ENCODE measurements around the gene PDCD10. TPM values are rescaled to one million over a fixed set of nuclear protein-coding genes. Genes with fewer than 3 reads are reported as not detected.

Gene PDCD10
- total RNA-seq, 4 donors from 2014 or later: 58.3 to 90.1 (median 65.1) TPM

- no peaks in the 10 kb centered on the region for H3K4me1 ChIP-seq
- DNase-seq (ENCODE audit: extremely low spot score): no peak
- 32% methylated on average over 1 of the region's 1 CpG for WGBS
- H3K27ac ChIP-seq (replicated peaks in 1 of 4): no peak overlapping the region
- peaks cover 0 to 5% (median 0%) of the 10 kb centered on the region in 4 donors for H3K9me3 ChIP-seq
- no peak overlapping the region for H3K4me3 ChIP-seq
- H3K27me3 ChIP-seq: no peaks in the 10 kb centered on the region
- intact Hi-C loops (cut with DNase I): no loop called here
- TF ChIP-seq EP300 (IDR thresholded peaks at IDR 0.05): no peak
- no peak for TF ChIP-seq POLR2A (IDR thresholded peaks at IDR 0.05; ENCODE audit: low read depth)
- no peak for TF ChIP-seq POLR2AphosphoS5 (IDR thresholded peaks at IDR 0.05)
- no peak for TF ChIP-seq CTCF (IDR thresholded peaks at IDR 0.05)
- no peaks in the 10 kb centered on the region for H3K36me3 ChIP-seq
Observed at GRCh38 chr3:167773584-167773983, 38.9 kb upstream of the PDCD10 start.

GRCh38 chr3:167772992-167773391 is 38.3 kb upstream of the PDCD10 start:
- H3K4me1 ChIP-seq: no peaks in the 10 kb centered on the region
- no peaks in the 10 kb centered on the region for H3K36me3 ChIP-seq
- intact Hi-C loops (cut with DNase I): no loop called here
- H3K27ac ChIP-seq (replicated peaks in 1 of 4): no peak overlapping the region
- no peak for DNase-seq (ENCODE audit: extremely low spot score)
- H3K27me3 ChIP-seq: no peaks in the 10 kb centered on the region
- H3K4me3 ChIP-seq: no peak overlapping the region
- TF ChIP-seq CTCF (IDR thresholded peaks at IDR 0.05): no peak
- TF ChIP-seq POLR2A (IDR thresholded peaks at IDR 0.05; ENCODE audit: low read depth): no peak
- no peak for TF ChIP-seq EP300 (IDR thresholded peaks at IDR 0.05)
- 28% methylated on average over 3 of the region's 3 CpGs for WGBS
- peaks cover 0 to 4% (median 0%) of the 10 kb centered on the region in 4 donors for H3K9me3 ChIP-seq

GRCh38 chr3:167762296-167762695 is 27.6 kb upstream of the PDCD10 start:
- Histone ChIP-seq H3K36me3 (no peaks in the 10 kb centered on the region), H3K9me3 (no peaks in the 10 kb centered on the region), H3K27me3 (no peaks in the 10 kb centered on the region), H3K4me3 (no peak overlapping the region), H3K27ac (replicated peaks in 1 of 4) (no peak overlapping the region), H3K4me1 (no peaks in the 10 kb centered on the region)
- no peak for DNase-seq (ENCODE audit: extremely low spot score)
- no peak for TF ChIP-seq EP300 (IDR thresholded peaks at IDR 0.05)
- no peak for TF ChIP-seq POLR2A (IDR thresholded peaks at IDR 0.05; ENCODE audit: low read depth)
- TF ChIP-seq CTCF (IDR thresholded peaks at IDR 0.05): no peak
- TF ChIP-seq POLR2AphosphoS5 (IDR thresholded peaks at IDR 0.05): no peak
- intact Hi-C loops (cut with DNase I): no loop called here
- WGBS: 63% methylated on average over 2 of the region's 2 CpGs

GRCh38 chr3:167761302-167761701 is 26.6 kb upstream of the PDCD10 start:
- no peak for DNase-seq (ENCODE audit: extremely low spot score)
- H3K36me3 ChIP-seq: no peaks in the 10 kb centered on the region
- no peaks in the 10 kb centered on the region for H3K9me3 ChIP-seq
- H3K4me1 ChIP-seq: no peaks in the 10 kb centered on the region
- H3K27ac ChIP-seq (replicated peaks in 1 of 4): no peak overlapping the region
- intact Hi-C loops (cut with DNase I): no loop called here
- TF ChIP-seq EP300 (IDR thresholded peaks at IDR 0.05): no peak
- H3K4me3 ChIP-seq: no peak overlapping the region
- 80% methylated on average over 1 of the region's 1 CpG for WGBS
- H3K27me3 ChIP-seq: no peaks in the 10 kb centered on the region

GRCh38 chr3:167754049-167754448 is 19.4 kb upstream of the PDCD10 start:
- no peaks in the 10 kb centered on the region for H3K27me3 ChIP-seq
- TF ChIP-seq POLR2A (IDR thresholded peaks at IDR 0.05; ENCODE audit: low read depth) (no peak), CTCF (IDR thresholded peaks at IDR 0.05) (no peak), POLR2AphosphoS5 (IDR thresholded peaks at IDR 0.05) (no peak), EP300 (IDR thresholded peaks at IDR 0.05) (no peak)
- H3K9me3 ChIP-seq: no peaks in the 10 kb centered on the region
- no peaks in the 10 kb centered on the region for H3K36me3 ChIP-seq
- H3K4me3 ChIP-seq: no peak overlapping the region
- no peaks in the 10 kb centered on the region for H3K4me1 ChIP-seq
- DNase-seq (ENCODE audit: extremely low spot score): no peak
- intact Hi-C loops (cut with DNase I): no loop called here
- H3K27ac ChIP-seq (replicated peaks in 1 of 4): no peak overlapping the region
